HL-60 (cell line): ENCODE results near the gene USP6.
"Not testable (repeated sequence)": the region's sequence is repeated elsewhere in the genome, so short reads cannot be mapped to it uniquely, and the experiment has no call there.

Experiments used
- GABPA ChIP-seq: IDR thresholded peaks from 2 replicates; pipeline ENCODE4 v1.6.1; 2012; ENCODE audit warnings: low read depth
- POLR2AphosphoS5 ChIP-seq: IDR thresholded peaks from 2 replicates; pipeline ENCODE4 v1.6.1; 2012; ENCODE audit warnings: low read depth
- SPI1 ChIP-seq: IDR thresholded peaks from 2 replicates; pipeline ENCODE4 v1.6.1; 2012; ENCODE audit warnings: low read depth, mild to moderate bottlenecking, borderline replicate concordance
- TF ChIP-seq, protein P1 (sequence below): IDR thresholded peaks from one replicate; pipeline ENCODE4 v1.5.1; 2011; ENCODE audit warnings: low read length, control low read depth, inconsistent platforms; ENCODE audit not compliant: insufficient read depth
- TF ChIP-seq, protein P2 (sequence below): IDR thresholded peaks from 2 replicates; pipeline ENCODE4 v1.6.1; 2012; ENCODE audit warnings: low read depth; ENCODE audit not compliant: insufficient replicate concordance

DNA sequence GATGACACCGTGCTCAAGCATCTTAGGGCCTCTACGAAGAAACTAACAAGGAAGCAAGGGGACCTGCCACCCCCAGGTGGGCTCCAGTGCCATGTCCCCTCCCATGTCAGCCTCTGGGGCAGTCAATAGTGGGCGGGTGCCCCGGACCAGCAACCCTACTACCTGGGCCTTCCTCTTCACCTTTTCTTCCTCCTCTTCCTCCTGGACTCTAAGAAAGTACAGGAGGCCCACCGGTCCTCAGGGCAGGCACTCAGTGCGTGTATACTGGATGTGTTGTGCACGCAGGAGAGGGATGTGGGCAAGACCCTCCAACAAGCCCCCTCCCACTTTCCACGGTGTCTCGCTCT lies 22.3 kb downstream of the USP6 start:
- TF ChIP-seq GABPA, POLR2AphosphoS5, SPI1: not testable (repeated sequence)
- TF ChIP-seq, protein P1, sequence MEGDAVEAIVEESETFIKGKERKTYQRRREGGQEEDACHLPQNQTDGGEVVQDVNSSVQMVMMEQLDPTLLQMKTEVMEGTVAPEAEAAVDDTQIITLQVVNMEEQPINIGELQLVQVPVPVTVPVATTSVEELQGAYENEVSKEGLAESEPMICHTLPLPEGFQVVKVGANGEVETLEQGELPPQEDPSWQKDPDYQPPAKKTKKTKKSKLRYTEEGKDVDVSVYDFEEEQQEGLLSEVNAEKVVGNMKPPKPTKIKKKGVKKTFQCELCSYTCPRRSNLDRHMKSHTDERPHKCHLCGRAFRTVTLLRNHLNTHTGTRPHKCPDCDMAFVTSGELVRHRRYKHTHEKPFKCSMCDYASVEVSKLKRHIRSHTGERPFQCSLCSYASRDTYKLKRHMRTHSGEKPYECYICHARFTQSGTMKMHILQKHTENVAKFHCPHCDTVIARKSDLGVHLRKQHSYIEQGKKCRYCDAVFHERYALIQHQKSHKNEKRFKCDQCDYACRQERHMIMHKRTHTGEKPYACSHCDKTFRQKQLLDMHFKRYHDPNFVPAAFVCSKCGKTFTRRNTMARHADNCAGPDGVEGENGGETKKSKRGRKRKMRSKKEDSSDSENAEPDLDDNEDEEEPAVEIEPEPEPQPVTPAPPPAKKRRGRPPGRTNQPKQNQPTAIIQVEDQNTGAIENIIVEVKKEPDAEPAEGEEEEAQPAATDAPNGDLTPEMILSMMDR = not testable (repeated sequence)
- TF ChIP-seq, protein P2, sequence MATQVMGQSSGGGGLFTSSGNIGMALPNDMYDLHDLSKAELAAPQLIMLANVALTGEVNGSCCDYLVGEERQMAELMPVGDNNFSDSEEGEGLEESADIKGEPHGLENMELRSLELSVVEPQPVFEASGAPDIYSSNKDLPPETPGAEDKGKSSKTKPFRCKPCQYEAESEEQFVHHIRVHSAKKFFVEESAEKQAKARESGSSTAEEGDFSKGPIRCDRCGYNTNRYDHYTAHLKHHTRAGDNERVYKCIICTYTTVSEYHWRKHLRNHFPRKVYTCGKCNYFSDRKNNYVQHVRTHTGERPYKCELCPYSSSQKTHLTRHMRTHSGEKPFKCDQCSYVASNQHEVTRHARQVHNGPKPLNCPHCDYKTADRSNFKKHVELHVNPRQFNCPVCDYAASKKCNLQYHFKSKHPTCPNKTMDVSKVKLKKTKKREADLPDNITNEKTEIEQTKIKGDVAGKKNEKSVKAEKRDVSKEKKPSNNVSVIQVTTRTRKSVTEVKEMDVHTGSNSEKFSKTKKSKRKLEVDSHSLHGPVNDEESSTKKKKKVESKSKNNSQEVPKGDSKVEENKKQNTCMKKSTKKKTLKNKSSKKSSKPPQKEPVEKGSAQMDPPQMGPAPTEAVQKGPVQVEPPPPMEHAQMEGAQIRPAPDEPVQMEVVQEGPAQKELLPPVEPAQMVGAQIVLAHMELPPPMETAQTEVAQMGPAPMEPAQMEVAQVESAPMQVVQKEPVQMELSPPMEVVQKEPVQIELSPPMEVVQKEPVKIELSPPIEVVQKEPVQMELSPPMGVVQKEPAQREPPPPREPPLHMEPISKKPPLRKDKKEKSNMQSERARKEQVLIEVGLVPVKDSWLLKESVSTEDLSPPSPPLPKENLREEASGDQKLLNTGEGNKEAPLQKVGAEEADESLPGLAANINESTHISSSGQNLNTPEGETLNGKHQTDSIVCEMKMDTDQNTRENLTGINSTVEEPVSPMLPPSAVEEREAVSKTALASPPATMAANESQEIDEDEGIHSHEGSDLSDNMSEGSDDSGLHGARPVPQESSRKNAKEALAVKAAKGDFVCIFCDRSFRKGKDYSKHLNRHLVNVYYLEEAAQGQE = not testable (repeated sequence)
